Calu3 (cell line): ENCODE results near the gene M1AP. TPM values are rescaled to one million over a fixed set of nuclear protein-coding genes. Genes with fewer than 3 reads are reported as not detected.

Experiments
- BruUV-seq: library from RNA; stranded (reverse); fragments of 400-500 nt; replicated peaks from 2 replicates; lab custom pipeline; 2021; lab: Mats Ljungman, UMichigan
- CTCF ChIA-PET: fragments of 300-600 bp; sonication (Branson Sonifier 250); formaldehyde crosslinking; loops from one replicate; lab custom pipeline; 2022; ENCODE audit warnings: antibody characterized with exemption; lab: Charles Lee
- DNase-seq: peaks from one replicate; pipeline ENCODE4 v3.0.0; 2022
- H3K27ac Mint-ChIP-seq: one replicate; pipeline ENCODE4 v1.8.0; 2022; ENCODE audit warnings: mixed read lengths; ENCODE audit not compliant: unreplicated experiment
- H3K27me3 Mint-ChIP-seq: one replicate; pipeline ENCODE4 v1.8.0; 2022; ENCODE audit warnings: mixed read lengths; ENCODE audit not compliant: unreplicated experiment
- H3K36me3 Mint-ChIP-seq: one replicate; pipeline ENCODE4 v1.8.0; 2022; ENCODE audit warnings: mild to moderate bottlenecking, moderate library complexity, mixed read lengths; ENCODE audit not compliant: insufficient read depth, unreplicated experiment
- H3K4me1 Mint-ChIP-seq: one replicate; pipeline ENCODE4 v1.8.0; 2022; ENCODE audit warnings: mild to moderate bottlenecking, low read depth, mixed read lengths; ENCODE audit not compliant: unreplicated experiment
- H3K4me3 Mint-ChIP-seq: one replicate; pipeline ENCODE4 v1.8.0; 2022; ENCODE audit warnings: mild to moderate bottlenecking, low read depth, moderate library complexity, mixed read lengths; ENCODE audit not compliant: unreplicated experiment
- H3K9me3 Mint-ChIP-seq: one replicate; pipeline ENCODE4 v1.8.0; 2022; ENCODE audit warnings: low read depth, mixed read lengths; ENCODE audit not compliant: unreplicated experiment
- intact Hi-C: fragments of 100-400 bp; cut with micrococcal nuclease; formaldehyde crosslinking; loops from one replicate; pipeline ENCODE4 v1.10.0; 2022; ENCODE audit not compliant: unreplicated experiment
- total RNA-seq: library from RNA; stranded (reverse); gene quantifications from 2 replicates; pipeline ENCODE4 v1.2.3, GENCODE V29; 2022
- TF ChIP-seq, protein P1 (sequence below): fragments of 200-600 bp; IDR thresholded peaks from one replicate; pipeline ENCODE4 v1.8.0; 2022; ENCODE audit warnings: antibody characterized with exemption; ENCODE audit not compliant: unreplicated experiment

Gene M1AP
- total RNA-seq, 1 experiment from 2014 or later = not detected

GRCh38 chr2:74535440-74535965, 112.6 kb downstream of the M1AP start:
- Mint-ChIP-seq H3K4me3 (no peak overlapping the region), H3K27me3 (peaks cover 40% of the 10 kb centered on the region), H3K36me3 (peaks cover 7% of the 10 kb centered on the region), H3K4me1 (peaks cover 16% of the 10 kb centered on the region), H3K9me3 (no peaks in the 10 kb centered on the region), H3K27ac (no peak overlapping the region)
- no TSS peak for BruUV-seq
- intact Hi-C loops = loop anchor here (10.0 kb wide), 1 partner anchor 201 kb away; no protein-coding TSS in a partner anchor
- DNase-seq = no peak
- CTCF ChIA-PET = no interaction called here
- TF ChIP-seq, protein P1, sequence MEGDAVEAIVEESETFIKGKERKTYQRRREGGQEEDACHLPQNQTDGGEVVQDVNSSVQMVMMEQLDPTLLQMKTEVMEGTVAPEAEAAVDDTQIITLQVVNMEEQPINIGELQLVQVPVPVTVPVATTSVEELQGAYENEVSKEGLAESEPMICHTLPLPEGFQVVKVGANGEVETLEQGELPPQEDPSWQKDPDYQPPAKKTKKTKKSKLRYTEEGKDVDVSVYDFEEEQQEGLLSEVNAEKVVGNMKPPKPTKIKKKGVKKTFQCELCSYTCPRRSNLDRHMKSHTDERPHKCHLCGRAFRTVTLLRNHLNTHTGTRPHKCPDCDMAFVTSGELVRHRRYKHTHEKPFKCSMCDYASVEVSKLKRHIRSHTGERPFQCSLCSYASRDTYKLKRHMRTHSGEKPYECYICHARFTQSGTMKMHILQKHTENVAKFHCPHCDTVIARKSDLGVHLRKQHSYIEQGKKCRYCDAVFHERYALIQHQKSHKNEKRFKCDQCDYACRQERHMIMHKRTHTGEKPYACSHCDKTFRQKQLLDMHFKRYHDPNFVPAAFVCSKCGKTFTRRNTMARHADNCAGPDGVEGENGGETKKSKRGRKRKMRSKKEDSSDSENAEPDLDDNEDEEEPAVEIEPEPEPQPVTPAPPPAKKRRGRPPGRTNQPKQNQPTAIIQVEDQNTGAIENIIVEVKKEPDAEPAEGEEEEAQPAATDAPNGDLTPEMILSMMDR = no peak

- Mint-ChIP-seq H3K27ac (no peak overlapping the region), H3K27me3 (peaks cover 40% of the 10 kb centered on the region), H3K4me1 (peaks cover 17% of the 10 kb centered on the region), H3K9me3 (no peaks in the 10 kb centered on the region), H3K36me3 (peaks cover 18% of the 10 kb centered on the region), H3K4me3 (no peak overlapping the region)
- intact Hi-C loops = loop anchor here (10.0 kb wide), 1 partner anchor 200 kb away; no protein-coding TSS in a partner anchor
- BruUV-seq = no TSS peak
- DNase-seq = no peak
- TF ChIP-seq, protein P1 = no peak
- CTCF ChIA-PET = no interaction called here
These were observed 113.7 kb downstream of the M1AP start for GRCh38 chr2:74534411-74534810.

DNA sequence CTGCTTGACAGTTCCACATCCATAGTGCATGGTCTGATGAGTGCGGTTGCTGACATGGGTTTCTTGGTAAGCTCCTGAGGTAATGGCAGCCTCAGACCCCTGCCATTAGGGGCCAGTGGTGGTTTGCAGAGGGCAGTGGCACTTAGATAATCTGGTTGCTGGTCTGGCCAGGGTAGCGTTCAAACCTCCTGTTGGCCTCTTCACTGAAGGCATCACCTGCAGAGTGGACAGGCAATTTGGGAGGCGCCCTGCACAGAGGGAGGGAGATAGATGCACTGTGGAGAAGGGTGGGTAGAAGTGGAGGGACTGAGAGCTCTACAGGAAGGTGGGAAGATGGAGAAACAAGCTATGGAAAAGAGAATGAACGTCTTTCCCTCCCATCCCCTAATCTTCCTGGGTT, 114.7 kb downstream of the M1AP start:
- Mint-ChIP-seq H3K4me1 (peaks cover 19% of the 10 kb centered on the region), H3K36me3 (peaks cover 28% of the 10 kb centered on the region), H3K27ac (no peak overlapping the region), H3K27me3 (peaks cover 30% of the 10 kb centered on the region), H3K9me3 (no peaks in the 10 kb centered on the region), H3K4me3 (no peak overlapping the region)
- BruUV-seq = no TSS peak
- intact Hi-C loops = loop anchor here (10.0 kb wide), 1 partner anchor 199 kb away; no protein-coding TSS in a partner anchor
- no peak for DNase-seq
- CTCF ChIA-PET = no interaction called here
- TF ChIP-seq, protein P1 = no peak

- Mint-ChIP-seq H3K9me3 (no peaks in the 10 kb centered on the region), H3K27me3 (peaks cover 18% of the 10 kb centered on the region), H3K4me3 (no peak overlapping the region), H3K27ac (no peak overlapping the region), H3K4me1 (peaks cover 28% of the 10 kb centered on the region), H3K36me3 (peaks cover 34% of the 10 kb centered on the region)
- TF ChIP-seq, protein P1 = no peak
- CTCF ChIA-PET = interaction anchor here (0.7 to 1.9 kb wide), 4 partner anchors 26 to 74 kb away, joined by 3 to 11 read pairs (median 5); partner anchors contain the start of genes CCDC142, TTC31 and WBP1
- BruUV-seq = no TSS peak
- intact Hi-C loops = loop anchor here (1.0 to 10.0 kb wide), 2 partner anchors 49 to 197 kb away; partner anchors contain the start of gene TTC31
- no peak for DNase-seq
These were observed 115.9 kb downstream of the M1AP start for GRCh38 chr2:74532222-74532621.
